Cardiac fibroblast (primary cell): ENCODE data around the gene ALOX15.
"Not testable (repeated sequence)": the region's sequence is repeated elsewhere in the genome, so short reads cannot be mapped to it uniquely, and the experiment has no call there.

Experiments
- DNase-seq, 2 donors: peaks; one replicate each; pipeline versions ENCODE4 v3.0.0 to v3.0.0-alpha.2; 2010; ENCODE audit warnings: low read depth in 2 of 2
- H3K4me3 ChIP-seq, 2 donors: replicated peaks in 1 of 2; 1 replicate in 1 of 2; 2 replicates in 1 of 2; pipeline ENCODE4 v1.5.1; 2011; ENCODE audit warnings: low read depth in 2 of 2, low read length in 2 of 2, mild to moderate bottlenecking in 2 of 2, moderate library complexity in 1 of 2
- CTCF ChIP-seq: IDR thresholded peaks from one replicate; pipeline ENCODE4 v1.5.1; 2011; ENCODE audit warnings: low read depth, mild to moderate bottlenecking, low read length, inconsistent platforms

The ALOX15 gene

GRCh38 chr17:4594406-4594805 lies 47.1 kb downstream of the ALOX15 start:
- no peak overlapping the region for H3K4me3 ChIP-seq
- no peak for TF ChIP-seq CTCF
- DNase-seq: no peak

- TF ChIP-seq CTCF: no peak
- no peak for DNase-seq
- no peak overlapping the region for H3K4me3 ChIP-seq
Measured at GRCh38 chr17:4593021-4593421, 48.5 kb downstream of the ALOX15 start.

- TF ChIP-seq CTCF: no peak
- H3K4me3 ChIP-seq: no peak overlapping the region
- DNase-seq: no peak
Measured at GRCh38 chr17:4592240-4593005, 49.1 kb downstream of the ALOX15 start.

- peak; percentile 27 to 49 for DNase-seq
- no peak for TF ChIP-seq CTCF
- no peak overlapping the region for H3K4me3 ChIP-seq
Measured at GRCh38 chr17:4591529-4591928, 49.9 kb downstream of the ALOX15 start.

- no peak for TF ChIP-seq CTCF
- DNase-seq: no peak
Measured at GRCh38 chr17:4590981-4591453, 50.5 kb downstream of the ALOX15 start.

GRCh38 chr17:4590042-4590441 lies 51.4 kb downstream of the ALOX15 start:
- H3K4me3 ChIP-seq, DNase-seq: not testable (repeated sequence)

More at GRCh38 chr17:4590981-4591453, 50.5 kb downstream of the ALOX15 start:
- H3K4me3 ChIP-seq: no peak overlapping the region

GRCh38 chr17:4588898-4589625 lies 52.4 kb downstream of the ALOX15 start:
- no peak for DNase-seq
- TF ChIP-seq CTCF: no peak
- H3K4me3 ChIP-seq: no peak overlapping the region
